Gastroesophageal sphincter (tissue), 4 donors: Measurements from ENCODE around the gene USP4. TPM values are rescaled to one million over a fixed set of nuclear protein-coding genes. Genes with fewer than 3 reads are reported as not detected.
"Not testable (repeated sequence)": the region's sequence is repeated elsewhere in the genome, so short reads cannot be mapped to it uniquely, and the experiment has no call there.

Source experiments
- ATAC-seq: fragments of 150-250 bp; one replicate; pipeline ENCODE4 v1.9.1; 2016; ENCODE audit warnings: mild to moderate bottlenecking, moderate library complexity
- H3K27ac ChIP-seq, 4 donors: fragments of 200-600 bp; sonication (generic) in 3 of 4; 1 replicate in 3 of 4; 2 replicates in 1 of 4; pipeline ENCODE4 v1.5.1; 2016 to 2019
- H3K27me3 ChIP-seq: fragments of 200-600 bp; sonication (generic); one replicate; pipeline ENCODE4 v1.5.1; 2019
- H3K36me3 ChIP-seq, 2 donors: fragments of 200-600 bp; sonication (generic); one replicate each; pipeline ENCODE4 v1.5.1; 2019; ENCODE audit warnings: control low read depth in 1 of 2
- H3K4me1 ChIP-seq, 3 donors: fragments of 200-600 bp; sonication (generic); 1 replicate in 2 of 3; 2 replicates in 1 of 3; pipeline ENCODE4 v1.5.1; 2016 to 2019; ENCODE audit warnings: control low read depth in 2 of 3
- H3K4me3 ChIP-seq, 2 donors: fragments of 200-600 bp; sonication (generic); one replicate each; pipeline ENCODE4 v1.5.1; 2019; ENCODE audit warnings: mild to moderate bottlenecking in 1 of 2, moderate library complexity in 1 of 2
- H3K9me3 ChIP-seq, 3 donors: fragments of 200-600 bp; sonication (generic); one replicate each; pipeline ENCODE4 v1.5.1; 2017 to 2019; ENCODE audit warnings: control low read depth in 2 of 3
- CTCF ChIP-seq, 4 experiments: fragments of 200-600 bp in 2 of 4; fragments of 450-650 bp in 2 of 4; sonication (generic) in 1 of 4; IDR thresholded peaks; one replicate each; pipeline ENCODE4 v1.5.1; 2017 to 2019; ENCODE audit warnings: antibody characterized with exemption in 4 of 4, mild to moderate bottlenecking in 2 of 4, moderate library complexity in 2 of 4
- EP300 ChIP-seq: sonication (generic); formaldehyde crosslinking; IDR thresholded peaks from one replicate; pipeline ENCODE4 v1.6.1; 2017; ENCODE audit warnings: antibody characterized with exemption, mild to moderate bottlenecking
- POLR2A ChIP-seq, 2 donors: fragments of 450-650 bp; IDR thresholded peaks; one replicate each; pipeline ENCODE4 v1.6.1; 2017; ENCODE audit warnings: antibody characterized with exemption in 2 of 2, mild to moderate bottlenecking in 2 of 2, moderate library complexity in 1 of 2
- POLR2AphosphoS5 ChIP-seq: sonication (generic); formaldehyde crosslinking; IDR thresholded peaks from one replicate; pipeline ENCODE4 v1.6.1; 2017; ENCODE audit warnings: antibody characterized with exemption
- WGBS, 2 donors: methylation state at CpG; one replicate each; pipeline ENCODE4 v1.1.5; 2018; ENCODE audit warnings: low coverage in 1 of 2; 5-methylcytosine and 5-hydroxymethylcytosine counted together
- total RNA-seq, 4 donors: library from RNA; depleted of rRNA; stranded (reverse); fragments of >200 nt; gene quantifications; one replicate each; pipeline ENCODE4 v1.1.0, GENCODE V29; 2016

Gene USP4
- total RNA-seq, 4 donors from 2014 or later = 15.8 to 36.9 (median 29.8) TPM

- H3K27me3 ChIP-seq = no peaks in the 10 kb centered on the region
- peaks cover 0 to 48% (median 11%) of the 10 kb centered on the region in 3 donors for H3K4me1 ChIP-seq
- H3K36me3 ChIP-seq = peaks cover 0 to 61% of the 10 kb centered on the region in 2 donors
- H3K4me3 ChIP-seq = peak within 1 kb of the TSS; percentile 73 to 88
- ATAC-seq = peak; percentile 96
- 2% methylated on average over 9 of the region's 46 CpGs; no CpG with 5 or more reads in 1 of the 2 donors for WGBS, 2 donors
- no peaks in the 10 kb centered on the region for H3K9me3 ChIP-seq
- TF ChIP-seq CTCF (IDR thresholded peaks at IDR 0.05) (peak in 1 of 4 experiments; percentile 3), EP300 (no peak), POLR2A (IDR thresholded peaks at IDR 0.05) (peak; percentile 93 to 98), POLR2AphosphoS5 (peak; percentile 97)
- H3K27ac ChIP-seq = peak within 1 kb of the TSS; percentile 88 to 94 (median 91)
These were observed 18.5 kb upstream of the USP4 start, which contains the start of gene GPX1 for GRCh38 chr3:49358217-49358883. TSS of gene GPX1 (minus strand) at chr3:49358353. CDS start at chr3:49358278, 75 bp downstream.

- H3K27ac ChIP-seq = peak overlapping the region; percentile 88 to 94 (median 91)
- ATAC-seq = peak; percentile 52
- no CpG with 5 or more reads among the region's 63 CpGs for WGBS, 2 donors
- H3K4me1 ChIP-seq = peaks cover 0 to 48% (median 11%) of the 10 kb centered on the region in 3 donors
- H3K36me3 ChIP-seq = peaks cover 0 to 54% of the 10 kb centered on the region in 2 donors
- peak overlapping the region; percentile 73 to 88 for H3K4me3 ChIP-seq
- H3K9me3 ChIP-seq, H3K27me3 ChIP-seq: not testable (repeated sequence)
These were observed 17.8 kb upstream of the USP4 start for GRCh38 chr3:49357443-49358216.

GRCh38 chr3:49357095-49357442 is 17.2 kb upstream of the USP4 start:
- not testable (repeated sequence) for H3K27me3 ChIP-seq, H3K9me3 ChIP-seq, ATAC-seq
- H3K27ac ChIP-seq = peak overlapping the region; percentile 88 to 94 (median 91)
- H3K4me3 ChIP-seq = peak overlapping the region; percentile 73 to 88
- peaks cover 0 to 48% of the 10 kb centered on the region in 2 donors for H3K36me3 ChIP-seq
- peaks cover 0 to 48% (median 11%) of the 10 kb centered on the region in 3 donors for H3K4me1 ChIP-seq
- 41 to 42% methylated on average over 3 to 7 of the region's 10 CpGs for WGBS, 2 donors

GRCh38 chr3:49352890-49353421 is 13.1 kb upstream of the USP4 start:
- TF ChIP-seq POLR2A (IDR thresholded peaks at IDR 0.05) = no peak
- no peak for TF ChIP-seq CTCF (IDR thresholded peaks at IDR 0.05)
- Histone ChIP-seq H3K9me3 (no peaks in the 10 kb centered on the region), H3K4me1 (peaks cover 0 to 45% (median 6%) of the 10 kb centered on the region in 3 donors), H3K4me3 (no peak overlapping the region), H3K27me3 (no peaks in the 10 kb centered on the region), H3K36me3 (peaks cover 0 to 16% of the 10 kb centered on the region in 2 donors), H3K27ac (peak overlapping the region in 2 of 4 donors; percentile 56 to 63)
- 83 to 84% methylated on average over 4 to 5 of the region's 5 CpGs for WGBS, 2 donors
- no peak for ATAC-seq

- 52% methylated on average over 2 of the region's 2 CpGs; no CpG with 5 or more reads in 1 of the 2 donors for WGBS, 2 donors
- peaks cover 0 to 42% (median 6%) of the 10 kb centered on the region in 3 donors for H3K4me1 ChIP-seq
- H3K4me3 ChIP-seq = no peak overlapping the region
- ATAC-seq = no peak
- TF ChIP-seq CTCF (IDR thresholded peaks at IDR 0.05) (no peak), POLR2AphosphoS5 (no peak), EP300 (no peak), POLR2A (IDR thresholded peaks at IDR 0.05) (no peak)
- no peaks in the 10 kb centered on the region for H3K27me3 ChIP-seq
- H3K36me3 ChIP-seq = peaks cover 0 to 16% of the 10 kb centered on the region in 2 donors
- no peaks in the 10 kb centered on the region for H3K9me3 ChIP-seq
- peak overlapping the region in 2 of 4 donors; percentile 56 to 63 for H3K27ac ChIP-seq
These were observed 12.4 kb upstream of the USP4 start for GRCh38 chr3:49352281-49352680.
